Endometrial microvascular endothelial cells (primary cell): Measurements from ENCODE around the gene STARD10. TPM values are rescaled to one million over a fixed set of nuclear protein-coding genes. Genes with fewer than 3 reads are reported as not detected.
"Not testable (repeated sequence)": the region's sequence is repeated elsewhere in the genome, so short reads cannot be mapped to it uniquely, and the experiment has no call there.

Source experiments
- in situ Hi-C: cut with HindIII; loops from 2 replicates; pipeline ENCODE4 v1.10.0; 2017; ENCODE audit warnings: low sequenced_read_pairs, low pct_unique_long_range_greater_than_20kb; ENCODE audit errors: inconsistent ontology term
- total RNA-seq: library from RNA; depleted of rRNA; stranded (reverse); fragments of >200 nt; gene quantifications from one replicate; pipeline ENCODE4 v1.2.3, GENCODE V29; 2015; ENCODE audit errors: inconsistent ontology term

The STARD10 gene
- total RNA-seq, 1 donor from 2014 or later: 25.3 TPM

DNA sequence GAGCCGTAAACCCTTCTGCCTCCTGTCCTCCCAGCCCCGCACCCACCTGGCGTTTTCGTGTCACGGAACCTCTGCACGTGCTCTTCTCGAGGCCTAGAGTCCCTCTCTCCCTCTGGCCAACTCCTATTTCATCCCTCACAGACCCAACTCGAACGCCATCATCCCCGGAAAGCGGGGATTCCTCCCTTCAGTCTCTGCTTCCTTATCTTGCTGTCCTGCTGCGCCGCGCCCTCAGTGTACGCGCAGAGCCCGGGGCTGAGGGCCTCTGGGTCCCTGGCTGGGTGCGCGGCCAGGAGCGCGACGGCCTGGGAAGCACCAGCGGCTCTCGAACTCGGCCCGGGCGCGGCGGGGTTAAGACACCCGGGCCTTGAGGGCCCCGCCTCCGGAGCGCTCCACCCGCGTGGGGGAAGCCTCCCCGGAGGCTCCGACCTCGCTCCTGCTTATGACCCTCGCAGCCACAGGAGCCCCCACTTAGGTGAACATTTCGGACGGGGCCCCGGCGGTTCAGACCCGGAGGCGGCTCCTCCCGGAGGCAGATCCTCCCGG, 20.0 kb upstream of the STARD10 start:
- in situ Hi-C loops: loop anchor here (10.0 kb wide), 1 partner anchor 59 kb away; the partner anchor contains the start of gene ARAP1

DNA sequence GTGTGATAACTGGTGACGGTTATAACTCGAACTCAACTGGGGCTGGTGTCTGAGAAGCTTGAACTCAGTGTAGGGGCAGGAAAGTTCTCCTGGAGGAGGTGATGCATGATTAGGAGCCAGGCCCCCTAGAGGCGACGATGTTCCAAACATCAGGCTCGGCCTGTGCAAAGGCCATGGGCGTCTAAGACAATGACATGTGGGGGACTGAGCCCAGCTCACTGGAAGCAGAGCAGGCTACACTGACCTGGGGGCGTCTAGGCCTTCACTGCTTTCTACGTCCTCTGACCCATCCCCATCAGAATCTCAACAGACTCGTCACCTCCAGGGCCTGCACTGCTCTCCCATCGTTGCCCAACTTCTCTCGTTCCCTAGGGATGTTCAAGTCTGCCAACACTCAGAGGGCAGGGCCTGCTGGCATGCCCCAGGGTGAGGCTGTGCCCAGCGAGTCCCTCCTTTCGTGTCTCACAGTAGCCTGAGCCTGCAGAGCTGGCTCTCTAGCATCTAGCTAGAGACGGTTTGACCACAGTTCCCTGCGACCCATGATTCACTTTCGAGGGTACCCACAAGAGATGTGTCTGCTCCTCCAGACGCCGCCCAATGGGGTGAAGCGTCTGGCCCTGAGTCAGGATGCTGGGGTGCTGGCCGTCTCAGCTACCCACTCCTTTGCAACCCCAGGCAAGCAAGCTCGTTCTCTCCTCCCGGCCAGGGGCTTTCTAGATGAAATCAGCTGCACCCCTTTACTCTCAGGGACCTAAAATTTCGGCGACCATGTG, 19.3 kb upstream of the STARD10 start:
- in situ Hi-C loops: loop anchor here (10.0 kb wide), 1 partner anchor 58 kb away; the partner anchor contains the start of gene ARAP1

DNA sequence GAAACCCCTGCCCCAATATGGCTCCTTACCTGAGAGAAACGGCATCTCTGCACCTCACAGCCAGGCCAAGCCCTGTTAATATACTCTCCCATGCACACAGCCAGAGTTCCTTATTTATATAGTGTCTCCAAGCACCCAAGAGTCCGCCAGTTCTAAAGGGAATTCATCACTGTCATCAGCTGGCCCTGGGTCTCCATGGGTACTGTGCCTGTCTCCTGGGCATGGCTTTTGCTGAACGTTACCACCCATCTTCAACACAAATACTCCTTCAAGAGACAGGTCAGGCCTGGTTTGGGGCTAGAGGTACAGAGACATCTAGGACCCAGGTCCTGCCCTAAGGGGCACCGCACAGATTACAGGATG, 18.7 kb upstream of the STARD10 start:
- in situ Hi-C loops: loop anchor here (10.0 kb wide), 1 partner anchor 58 kb away; the partner anchor contains the start of gene ARAP1

DNA sequence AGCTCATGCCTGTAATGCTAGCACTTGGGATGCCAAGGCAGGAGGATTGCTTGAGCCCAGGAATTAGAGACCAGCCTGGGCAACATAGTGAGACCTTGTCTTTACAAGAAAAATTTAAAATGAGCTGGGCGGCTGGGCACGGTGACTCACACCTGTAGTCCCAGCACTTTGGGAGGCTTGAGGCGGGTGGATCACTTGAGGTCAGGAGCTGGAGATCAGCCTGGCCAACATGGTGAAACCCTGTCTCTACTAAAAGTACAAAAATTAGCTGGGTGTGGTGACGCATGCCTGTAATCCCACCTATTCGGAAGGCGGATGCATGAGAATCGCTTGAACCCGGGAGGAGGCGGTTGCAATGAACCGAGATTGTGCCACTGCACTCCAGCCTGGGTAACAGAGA, 17.8 kb upstream of the STARD10 start:
- in situ Hi-C loops: loop anchor here (10.0 kb wide), 1 partner anchor 57 kb away; the partner anchor contains the start of gene ARAP1

DNA sequence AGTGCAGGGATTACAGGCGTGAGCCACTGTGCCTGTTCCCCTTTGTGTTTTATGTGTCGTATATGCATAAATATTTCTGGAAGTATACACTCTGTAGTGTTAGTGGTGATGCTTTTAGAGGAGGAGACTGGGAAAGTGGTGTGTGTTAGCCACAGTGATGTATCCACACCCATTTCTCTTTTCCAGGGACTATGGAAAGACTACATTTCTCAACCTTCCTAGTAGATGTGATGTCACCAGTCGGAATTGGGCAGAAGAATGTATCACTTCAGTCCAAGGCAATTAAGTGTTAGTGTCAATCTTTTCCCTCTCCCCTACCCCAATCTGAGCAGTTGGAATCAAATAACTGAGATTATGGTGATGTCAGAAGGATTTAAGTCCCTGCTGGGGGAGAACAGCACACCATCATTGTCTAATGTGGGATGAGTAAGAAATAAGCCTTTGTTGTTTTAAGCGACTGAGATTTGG, 14.5 kb upstream of the STARD10 start:
- in situ Hi-C loops: no loop called here

DNA sequence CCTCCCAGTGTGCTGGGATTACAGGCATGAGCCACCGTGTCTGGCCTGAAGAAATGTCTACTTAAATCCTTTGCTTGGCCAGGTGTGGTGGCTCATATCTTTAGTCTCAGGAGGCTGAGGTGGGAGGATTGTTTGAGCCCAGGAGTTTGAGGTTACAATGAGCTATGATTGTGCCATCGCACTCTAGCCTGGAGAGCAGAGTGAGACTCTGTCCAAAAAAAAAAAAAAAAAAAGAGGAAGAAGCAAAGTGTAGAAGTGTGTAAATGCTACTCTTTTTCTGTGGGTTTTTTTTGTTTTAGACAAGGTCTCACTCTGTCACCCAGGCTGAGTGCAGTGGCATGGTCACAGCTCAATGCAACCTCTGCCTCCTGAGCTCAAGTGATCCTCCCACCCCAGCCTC, 13.9 kb upstream of the STARD10 start:
- in situ Hi-C loops: no loop called here

DNA sequence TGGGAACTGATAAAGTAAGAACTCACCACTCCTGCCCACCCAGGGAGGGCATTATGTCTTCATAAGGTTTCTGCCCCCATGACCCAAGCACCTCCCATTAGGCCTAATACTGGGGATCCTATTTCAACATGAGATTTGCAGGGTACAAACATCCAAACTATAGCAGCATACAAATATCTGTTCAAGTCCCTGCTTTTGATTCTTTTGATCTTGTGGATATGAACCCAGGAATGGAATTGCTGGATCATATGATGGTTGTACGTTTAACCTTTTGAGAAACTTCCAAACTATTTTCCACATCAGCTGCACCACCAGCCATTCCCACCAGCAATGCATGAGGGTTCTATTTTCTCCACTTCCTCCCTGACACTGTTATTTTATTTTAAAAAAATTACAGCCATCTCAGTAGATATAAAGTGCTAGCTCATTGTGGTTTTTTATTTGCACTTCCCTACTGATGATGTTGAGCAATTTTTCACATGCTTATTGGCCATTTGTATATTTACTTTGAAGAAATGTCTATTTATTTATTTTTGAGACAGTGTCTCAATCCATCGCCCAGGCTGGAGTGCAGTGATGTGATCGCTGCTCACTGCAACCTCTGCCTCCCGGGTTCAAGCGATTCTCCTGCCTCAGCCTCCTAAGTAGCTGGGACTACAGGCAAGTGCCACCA, 13.3 kb upstream of the STARD10 start:
- in situ Hi-C loops: no loop called here

DNA sequence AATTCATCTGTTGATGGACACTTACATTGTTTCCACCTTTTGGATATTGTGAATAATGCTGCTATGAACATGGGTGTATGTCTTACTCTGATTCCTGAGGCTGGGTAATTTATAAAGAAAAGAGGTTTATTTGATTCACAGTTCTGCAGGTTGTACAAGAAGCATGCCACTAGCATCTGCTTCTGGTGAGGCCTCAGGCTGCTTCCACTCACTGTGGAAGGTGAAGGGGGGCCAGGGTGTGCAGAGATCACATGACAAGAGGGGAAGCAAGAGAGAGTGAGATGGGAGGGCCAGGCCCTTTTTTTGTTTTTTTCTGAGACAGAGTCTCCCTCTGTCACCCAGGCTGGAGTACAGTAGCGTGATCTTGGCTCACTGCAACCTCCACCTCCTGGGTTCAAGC, 12.5 kb upstream of the STARD10 start:
- in situ Hi-C loops: not testable (repeated sequence)

DNA sequence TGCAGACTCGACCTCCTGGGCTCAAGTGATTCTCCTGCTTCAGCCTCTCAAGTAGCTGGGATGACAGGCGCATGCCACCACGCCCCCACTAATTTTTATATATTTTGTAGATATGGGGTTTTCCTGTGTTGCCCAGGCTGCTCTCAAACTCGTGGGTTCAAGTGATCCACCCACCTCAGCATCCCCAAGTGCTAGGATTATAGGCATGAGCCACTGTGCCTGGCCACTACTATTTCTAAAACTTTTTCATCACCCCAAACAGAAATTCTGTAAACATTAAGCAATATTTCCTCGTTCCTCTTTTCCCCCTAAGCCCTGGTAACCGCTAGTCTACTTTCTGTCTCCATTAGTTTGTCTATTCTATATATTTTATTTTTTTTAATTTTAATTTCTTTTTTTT, 11.4 kb upstream of the STARD10 start:
- in situ Hi-C loops: no loop called here

DNA sequence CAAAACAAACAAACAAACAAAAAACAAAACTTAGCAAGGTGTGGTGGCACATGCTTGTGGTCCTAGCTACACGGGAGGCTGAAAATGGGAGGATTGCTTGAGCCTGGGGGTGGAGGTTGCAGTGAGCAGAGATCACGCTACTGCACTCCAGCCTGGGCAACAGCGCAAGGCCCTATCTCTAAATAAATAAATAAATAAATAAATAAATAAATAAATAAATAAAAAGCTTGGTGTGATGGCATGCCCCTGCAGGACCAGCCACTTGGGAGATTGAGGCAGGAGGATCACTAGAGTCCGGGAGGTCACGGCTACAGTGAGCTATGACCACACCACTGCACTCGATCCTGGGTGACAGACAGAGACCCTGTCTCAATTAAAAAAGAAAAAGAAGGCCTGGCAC, 9.0 kb upstream of the STARD10 start:
- in situ Hi-C loops: no loop called here

DNA sequence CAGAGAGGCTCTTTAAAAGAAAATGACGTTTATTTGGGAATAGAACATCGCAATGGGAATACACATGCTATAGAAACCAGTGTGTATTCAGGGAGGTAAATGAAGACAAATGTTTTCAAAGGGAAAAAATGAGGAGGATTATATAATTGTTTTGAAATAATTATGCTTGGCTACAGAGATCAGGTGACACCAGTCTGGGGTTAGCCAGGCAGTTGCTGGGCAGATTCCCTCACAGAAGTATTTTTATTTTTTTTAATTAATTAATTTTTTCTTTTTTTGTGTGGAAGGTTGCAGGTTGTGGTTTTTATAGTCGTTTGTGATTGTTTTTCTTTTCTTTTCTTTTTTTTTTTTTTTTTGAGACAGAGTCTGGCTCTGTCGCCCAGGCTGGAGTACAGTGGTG, 5.6 kb upstream of the STARD10 start:
- in situ Hi-C loops: no loop called here

DNA sequence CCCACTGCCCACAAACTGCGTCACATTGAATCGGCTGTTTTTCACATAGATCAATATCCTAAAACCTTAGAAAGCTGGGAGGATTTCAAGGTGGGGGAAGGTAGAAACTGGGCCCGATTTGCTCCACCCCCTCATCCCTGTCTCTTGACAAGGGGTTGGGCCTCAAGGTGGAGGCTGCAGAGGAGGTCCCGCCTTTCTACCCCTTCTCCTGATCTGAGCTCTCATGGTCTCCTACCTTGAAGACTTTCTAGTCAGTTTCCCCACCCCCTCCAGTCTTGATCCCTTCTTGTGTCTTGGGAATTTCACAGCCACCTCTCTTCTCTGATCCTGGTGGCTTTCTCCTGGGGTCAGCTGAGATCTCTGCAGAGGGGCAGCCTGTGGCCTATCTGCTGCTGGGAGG, 4.5 kb upstream of the STARD10 start:
- in situ Hi-C loops: no loop called here

DNA sequence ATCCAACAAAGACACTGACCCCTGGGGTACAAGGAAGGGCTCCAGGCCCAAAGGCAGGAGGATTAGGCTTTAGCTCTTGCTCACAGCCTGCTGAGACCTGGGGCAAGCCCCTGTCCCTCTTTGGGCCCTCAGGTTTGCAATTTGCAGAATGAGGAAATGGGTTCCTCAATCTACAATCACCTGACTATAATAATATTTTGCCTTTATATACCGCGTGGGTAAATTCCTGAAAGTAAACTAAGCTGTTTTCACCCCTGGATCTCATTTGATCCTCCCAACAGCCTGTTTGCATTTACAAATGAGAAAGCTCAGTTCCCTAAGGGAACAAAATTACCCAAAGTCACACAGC, 797 bp downstream of the STARD10 start:
- in situ Hi-C loops: no loop called here

DNA sequence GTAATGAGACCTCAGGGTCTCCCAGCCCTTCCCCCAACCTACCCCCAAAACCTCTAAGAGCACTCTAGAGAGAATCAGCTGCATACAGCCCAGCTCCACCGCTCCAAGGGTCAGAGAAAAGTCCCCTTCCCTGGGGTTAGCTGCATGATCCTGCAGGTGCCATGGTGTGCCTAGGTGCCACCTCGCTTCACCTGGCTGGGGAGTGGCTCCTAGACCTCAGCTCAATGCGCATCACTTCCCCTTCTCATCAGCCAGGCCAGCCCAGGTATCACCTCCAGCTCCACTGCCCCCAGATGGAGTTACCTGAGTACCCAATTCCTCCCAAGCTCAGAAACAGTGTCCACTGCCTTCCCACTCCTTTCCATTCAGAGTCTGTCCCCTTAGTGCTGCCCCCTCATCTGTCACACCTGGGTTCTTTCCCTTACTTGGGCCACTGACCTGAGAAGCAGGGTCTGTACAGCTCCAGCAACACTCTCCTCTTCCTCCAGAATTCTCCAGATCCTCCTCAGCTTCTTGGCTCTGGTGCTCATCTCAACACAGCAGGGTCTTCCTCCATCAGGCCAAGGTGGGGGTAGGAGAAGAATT, 1.3 kb downstream of the STARD10 start:
- in situ Hi-C loops: no loop called here

DNA sequence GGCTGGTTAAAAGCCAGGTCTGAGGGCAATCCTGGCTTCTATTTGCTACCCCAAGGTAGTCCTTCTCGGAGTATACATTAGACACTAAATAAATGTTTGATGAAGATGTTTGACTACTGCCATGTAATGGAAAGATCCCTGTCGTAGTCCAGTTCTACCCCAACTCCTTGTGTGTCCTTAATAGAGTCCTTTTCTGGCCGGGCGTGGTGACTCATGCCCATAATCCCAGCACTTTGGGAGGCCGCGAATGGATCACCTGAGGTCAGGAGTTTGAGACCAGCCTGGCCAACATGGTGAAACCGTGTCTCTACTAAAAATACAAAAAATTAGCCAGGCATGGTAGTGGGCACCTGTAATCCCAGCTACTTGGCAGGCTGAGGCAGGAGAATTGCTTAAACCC, 2.6 kb downstream of the STARD10 start:
- in situ Hi-C loops: not testable (repeated sequence)

DNA sequence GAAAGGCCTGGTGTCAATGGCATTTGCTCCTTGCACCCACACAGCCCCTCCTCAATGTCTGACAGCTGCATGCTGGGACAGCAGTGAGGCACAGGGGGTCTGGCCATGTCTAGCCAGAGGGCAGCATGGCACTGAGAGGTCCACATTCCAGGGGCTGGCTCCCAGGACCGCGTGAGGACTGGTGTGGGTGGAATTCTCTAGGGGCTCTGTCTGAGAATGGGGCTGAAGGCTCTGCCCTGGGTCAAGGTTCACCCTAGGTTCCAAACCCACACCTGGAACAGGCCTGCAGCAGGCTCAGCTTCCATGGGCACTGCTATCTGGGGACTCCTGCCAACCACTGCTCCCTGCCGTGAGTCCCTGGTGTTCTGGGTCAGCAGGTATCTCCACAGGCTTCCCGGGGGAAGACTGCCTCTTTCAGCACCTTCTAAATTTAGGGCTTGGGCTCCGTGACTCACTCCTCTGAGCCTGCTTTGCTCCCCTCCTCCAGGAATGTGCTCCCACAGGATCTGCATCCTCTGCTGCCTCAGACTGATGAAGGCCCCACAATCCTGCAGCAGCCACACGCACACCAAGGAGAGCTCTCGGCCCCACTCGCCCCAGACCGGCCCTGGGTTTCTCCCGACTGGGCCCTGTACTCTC, 4.2 kb downstream of the STARD10 start:
- in situ Hi-C loops: no loop called here

DNA sequence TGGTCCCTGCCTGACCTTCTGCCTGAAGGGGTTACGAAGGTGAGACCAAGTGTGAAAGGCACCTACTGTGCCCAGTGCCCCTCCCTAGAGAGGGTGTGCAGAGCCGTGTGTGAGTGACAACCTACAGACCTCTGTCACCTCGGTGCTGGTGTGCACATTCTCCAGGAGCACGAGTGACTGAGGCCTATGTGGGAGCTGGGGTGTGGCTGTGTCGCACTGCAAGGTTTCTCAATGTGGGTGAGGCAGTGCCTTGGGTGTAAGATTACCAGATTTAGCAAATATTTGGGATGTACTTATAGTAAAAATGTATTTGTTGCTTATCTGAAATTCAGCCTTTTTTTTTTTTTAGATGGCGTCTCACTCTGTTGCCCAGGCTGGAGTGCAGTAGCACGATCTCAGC, 5.6 kb downstream of the STARD10 start:
- in situ Hi-C loops: no loop called here

DNA sequence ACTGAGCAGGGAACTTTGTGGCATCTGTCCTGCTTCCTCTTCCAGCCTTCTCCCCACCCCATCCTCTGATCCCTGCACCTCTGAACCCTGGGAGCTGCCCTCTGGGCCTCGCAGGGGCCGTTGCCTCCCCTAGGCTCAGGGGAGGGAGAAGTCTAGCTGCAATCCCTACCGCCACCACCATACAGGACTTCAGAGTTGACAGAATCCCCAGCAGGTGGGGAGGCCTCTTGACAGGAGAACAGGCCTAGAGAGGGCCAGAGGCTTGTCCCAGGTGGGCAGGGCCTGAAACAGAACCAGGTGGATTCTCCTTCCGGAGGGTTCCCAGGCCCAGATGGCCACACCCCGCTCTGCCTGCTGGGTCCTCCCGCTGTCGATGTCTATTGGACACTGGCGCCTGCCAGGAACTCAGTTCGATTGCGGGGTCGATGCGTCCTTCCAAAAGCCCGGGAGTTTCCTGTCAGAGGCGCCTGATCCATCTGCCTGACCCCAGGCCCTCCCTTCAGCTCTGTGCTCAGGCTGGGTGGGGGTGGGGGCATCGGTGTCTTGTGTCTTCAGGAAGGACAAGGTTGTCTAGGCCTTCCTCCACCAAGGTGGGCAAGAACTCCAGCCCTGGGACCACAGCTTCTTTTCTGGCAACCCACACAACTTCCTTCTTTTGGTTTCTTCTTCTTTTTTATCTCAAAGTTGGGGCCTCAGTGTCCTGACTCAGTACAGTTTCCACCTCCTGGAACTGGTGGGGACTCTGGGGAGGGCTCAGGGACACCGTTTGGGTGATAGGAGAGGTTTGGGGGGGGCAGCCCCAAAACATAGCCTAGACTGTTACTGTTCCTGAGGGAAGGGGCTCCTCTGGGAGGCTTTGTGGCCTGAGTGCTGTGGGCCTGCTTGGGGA, 6.4 kb downstream of the STARD10 start:
- in situ Hi-C loops: no loop called here
